ENCODE results near the gene TANC1. TPM values are rescaled to one million over a fixed set of nuclear protein-coding genes. Genes with fewer than 3 reads are reported as not detected.

TANC1 gene
- polyA plus RNA-seq, 1 donor (not counting 4 experiments of a cell fraction or from before 2014, with no cell fraction given), result 33.5 TPM

DNA sequence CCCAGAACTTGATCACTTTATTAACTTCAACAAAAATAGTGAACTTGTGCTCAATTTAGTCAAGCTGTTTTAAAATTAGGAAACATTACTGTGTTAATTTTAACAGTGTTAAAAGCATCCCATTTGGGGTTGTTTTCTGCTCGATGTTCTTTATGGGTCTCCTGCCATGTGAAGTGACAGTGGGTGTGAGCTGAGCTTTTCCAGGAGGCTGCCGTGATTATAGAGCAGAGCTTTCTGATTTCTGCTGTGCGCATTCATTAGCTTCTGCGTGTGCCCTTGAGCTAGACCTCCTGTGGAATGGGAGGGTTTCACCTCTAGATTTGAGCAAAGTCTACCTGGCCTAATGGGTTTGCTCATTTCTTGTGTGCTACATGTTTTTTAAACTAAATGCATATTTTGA lies 196.6 kb downstream of the TANC1 start:
- peaks cover 15% of the 10 kb centered on the region for H3K4me1 ChIP-seq (ENCODE audit: control insufficient read depth, extremely low read depth, insufficient read depth, low read length)
- TF ChIP-seq, protein P1, sequence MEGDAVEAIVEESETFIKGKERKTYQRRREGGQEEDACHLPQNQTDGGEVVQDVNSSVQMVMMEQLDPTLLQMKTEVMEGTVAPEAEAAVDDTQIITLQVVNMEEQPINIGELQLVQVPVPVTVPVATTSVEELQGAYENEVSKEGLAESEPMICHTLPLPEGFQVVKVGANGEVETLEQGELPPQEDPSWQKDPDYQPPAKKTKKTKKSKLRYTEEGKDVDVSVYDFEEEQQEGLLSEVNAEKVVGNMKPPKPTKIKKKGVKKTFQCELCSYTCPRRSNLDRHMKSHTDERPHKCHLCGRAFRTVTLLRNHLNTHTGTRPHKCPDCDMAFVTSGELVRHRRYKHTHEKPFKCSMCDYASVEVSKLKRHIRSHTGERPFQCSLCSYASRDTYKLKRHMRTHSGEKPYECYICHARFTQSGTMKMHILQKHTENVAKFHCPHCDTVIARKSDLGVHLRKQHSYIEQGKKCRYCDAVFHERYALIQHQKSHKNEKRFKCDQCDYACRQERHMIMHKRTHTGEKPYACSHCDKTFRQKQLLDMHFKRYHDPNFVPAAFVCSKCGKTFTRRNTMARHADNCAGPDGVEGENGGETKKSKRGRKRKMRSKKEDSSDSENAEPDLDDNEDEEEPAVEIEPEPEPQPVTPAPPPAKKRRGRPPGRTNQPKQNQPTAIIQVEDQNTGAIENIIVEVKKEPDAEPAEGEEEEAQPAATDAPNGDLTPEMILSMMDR (optimal IDR thresholded peaks at IDR 0.05 in 1 of 3, IDR thresholded peaks at IDR 0.05 in 1 of 3, conservative IDR thresholded peaks at IDR 0.05 in 1 of 3; ENCODE audit: extremely low read depth in 1 of 3, insufficient read depth in 2 of 3, low read length in 3 of 3), result no peak
- TF ChIP-seq EZH2 (IDR thresholded peaks at IDR 0.05; ENCODE audit: low read length), result no peak
- H3K36me3 ChIP-seq (ENCODE audit: control insufficient read depth in 2 of 2, extremely low read depth in 1 of 2, insufficient read depth in 2 of 2, low read length in 2 of 2), result peaks cover 13 to 31% of the 10 kb centered on the region in 2 experiments
- no peak overlapping the region for H3K27ac ChIP-seq (ENCODE audit: control insufficient read depth, insufficient read depth, low read length)
- H4K20me1 ChIP-seq (ENCODE audit: control insufficient read depth, extremely low read depth, insufficient read depth, low read length), result no peaks in the 10 kb centered on the region
- no peaks in the 10 kb centered on the region for H3K9me3 ChIP-seq (ENCODE audit: control insufficient read depth, low read depth, low read length)
- H3K9ac ChIP-seq (ENCODE audit: control insufficient read depth, extremely low read depth, insufficient read depth, low read length), result no peak overlapping the region
- H3K27me3 ChIP-seq (ENCODE audit: control insufficient read depth, extremely low read depth, insufficient read depth, low read length), result no peaks in the 10 kb centered on the region
- H3K4me3 ChIP-seq (ENCODE audit: control insufficient read depth in 2 of 3, extremely low read depth in 1 of 3, insufficient read depth in 2 of 3, low read depth in 1 of 3, low read length in 3 of 3), result no peak overlapping the region
- no peaks in the 10 kb centered on the region for H3K9me1 ChIP-seq (ENCODE audit: control insufficient read depth, extremely low read depth, insufficient read depth, low read length)
- no peak overlapping the region for H2AFZ ChIP-seq (ENCODE audit: control insufficient read depth, low read length)
- FAIRE-seq (no peak), DNase-seq (ENCODE audit: low read depth, low spot score) (no peak)
- no peak overlapping the region for H3K4me2 ChIP-seq (ENCODE audit: control insufficient read depth, extremely low read depth, insufficient read depth, low read depth, low read length)
- peaks cover 8% of the 10 kb centered on the region for H3K79me2 ChIP-seq (ENCODE audit: control insufficient read depth, insufficient read depth, low read length)
- dilution Hi-C loops (cut with MboI; ENCODE audit: extremely low pct_ligation_motif_present, low sequenced_read_pairs), result no loop called here

GRCh38 chr2:159168707-159169106 lies 200.3 kb downstream of the TANC1 start:
- TF ChIP-seq, protein P1 (optimal IDR thresholded peaks at IDR 0.05 in 1 of 3, IDR thresholded peaks at IDR 0.05 in 1 of 3, conservative IDR thresholded peaks at IDR 0.05 in 1 of 3; ENCODE audit: extremely low read depth in 1 of 3, insufficient read depth in 2 of 3, low read length in 3 of 3), result peak; percentile 40 to 49 (median 48)
- no peak for TF ChIP-seq EZH2 (IDR thresholded peaks at IDR 0.05; ENCODE audit: low read length)
- H3K9me3 ChIP-seq (ENCODE audit: control insufficient read depth, low read depth, low read length), result no peaks in the 10 kb centered on the region
- H3K27ac ChIP-seq (ENCODE audit: control insufficient read depth, insufficient read depth, low read length), result no peak overlapping the region
- DNase-seq (ENCODE audit: low read depth, low spot score) (no peak), FAIRE-seq (no peak)
- peaks cover 8% of the 10 kb centered on the region for H3K4me1 ChIP-seq (ENCODE audit: control insufficient read depth, extremely low read depth, insufficient read depth, low read length)
- dilution Hi-C loops (cut with MboI; ENCODE audit: extremely low pct_ligation_motif_present, low sequenced_read_pairs), result no loop called here
- peaks cover 4% of the 10 kb centered on the region for H3K79me2 ChIP-seq (ENCODE audit: control insufficient read depth, insufficient read depth, low read length)
- no peaks in the 10 kb centered on the region for H3K27me3 ChIP-seq (ENCODE audit: control insufficient read depth, extremely low read depth, insufficient read depth, low read length)
- peak overlapping the region; percentile 29 for H3K4me2 ChIP-seq (ENCODE audit: control insufficient read depth, extremely low read depth, insufficient read depth, low read depth, low read length)
- H3K4me3 ChIP-seq (ENCODE audit: control insufficient read depth in 2 of 3, extremely low read depth in 1 of 3, insufficient read depth in 2 of 3, low read depth in 1 of 3, low read length in 3 of 3), result no peak overlapping the region
- H3K36me3 ChIP-seq (ENCODE audit: control insufficient read depth in 2 of 2, extremely low read depth in 1 of 2, insufficient read depth in 2 of 2, low read length in 2 of 2), result peaks cover 24 to 41% of the 10 kb centered on the region in 2 experiments
- no peak overlapping the region for H3K9ac ChIP-seq (ENCODE audit: control insufficient read depth, extremely low read depth, insufficient read depth, low read length)
- H3K9me1 ChIP-seq (ENCODE audit: control insufficient read depth, extremely low read depth, insufficient read depth, low read length), result no peaks in the 10 kb centered on the region
- H2AFZ ChIP-seq (ENCODE audit: control insufficient read depth, low read length), result no peak overlapping the region
- no peaks in the 10 kb centered on the region for H4K20me1 ChIP-seq (ENCODE audit: control insufficient read depth, extremely low read depth, insufficient read depth, low read length)
